Measurements from ENCODE around the gene MAD1L1.

- TF ChIP-seq EZH2 (IDR thresholded peaks at IDR 0.05; ENCODE audit: low read length, missing control alignments) (no peak), CTCF (conservative IDR thresholded peaks at IDR 0.05 in 1 of 2, IDR thresholded peaks at IDR 0.05 in 1 of 2; ENCODE audit: low read depth in 1 of 2, low read length in 2 of 2) (no peak)
These were observed 240.2 kb downstream of the MAD1L1 start for GRCh38 chr7:1992554-1992953.

Measured in fibroblast of lung (primary cell).